PC-9 (cell line): ENCODE measurements around the gene TLK2.
"Not testable (repeated sequence)": the region's sequence is repeated elsewhere in the genome, so short reads cannot be mapped to it uniquely, and the experiment has no call there.

Experiments
- EZH2 ChIP-seq: fragments of 200-600 bp; sonication (generic); IDR thresholded peaks from 2 replicates; pipeline ENCODE4 v1.8.0; 2017; ENCODE audit warnings: antibody characterized with exemption, low read depth
- TF ChIP-seq, protein P1 (sequence below): fragments of 200-600 bp; sonication (generic); conservative IDR thresholded peaks from 2 replicates; pipeline ENCODE4 v1.6.1; 2017; ENCODE audit warnings: mixed run types, antibody characterized with exemption, mild to moderate bottlenecking, moderate library complexity

DNA sequence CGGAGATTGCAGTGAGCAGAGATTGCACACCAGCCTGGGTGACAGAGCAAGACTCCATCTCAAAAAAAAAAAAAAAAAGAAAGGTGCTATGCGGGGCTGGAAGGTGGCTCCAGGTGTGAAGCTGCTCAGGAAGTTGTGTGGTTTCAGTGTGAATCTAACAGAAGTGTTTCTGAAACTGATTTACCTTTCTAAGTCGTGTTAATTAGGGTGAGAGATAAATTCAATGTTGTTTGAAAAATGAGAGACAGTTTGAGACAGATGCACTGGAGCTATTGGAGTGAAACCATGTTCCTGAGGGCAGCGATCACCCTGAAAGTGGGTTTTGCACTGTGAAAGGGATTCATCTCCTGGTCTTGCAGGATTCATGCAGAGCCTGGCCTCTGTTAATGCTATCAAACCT is 25.0 kb upstream of the TLK2 start:
- TF ChIP-seq, protein P1, sequence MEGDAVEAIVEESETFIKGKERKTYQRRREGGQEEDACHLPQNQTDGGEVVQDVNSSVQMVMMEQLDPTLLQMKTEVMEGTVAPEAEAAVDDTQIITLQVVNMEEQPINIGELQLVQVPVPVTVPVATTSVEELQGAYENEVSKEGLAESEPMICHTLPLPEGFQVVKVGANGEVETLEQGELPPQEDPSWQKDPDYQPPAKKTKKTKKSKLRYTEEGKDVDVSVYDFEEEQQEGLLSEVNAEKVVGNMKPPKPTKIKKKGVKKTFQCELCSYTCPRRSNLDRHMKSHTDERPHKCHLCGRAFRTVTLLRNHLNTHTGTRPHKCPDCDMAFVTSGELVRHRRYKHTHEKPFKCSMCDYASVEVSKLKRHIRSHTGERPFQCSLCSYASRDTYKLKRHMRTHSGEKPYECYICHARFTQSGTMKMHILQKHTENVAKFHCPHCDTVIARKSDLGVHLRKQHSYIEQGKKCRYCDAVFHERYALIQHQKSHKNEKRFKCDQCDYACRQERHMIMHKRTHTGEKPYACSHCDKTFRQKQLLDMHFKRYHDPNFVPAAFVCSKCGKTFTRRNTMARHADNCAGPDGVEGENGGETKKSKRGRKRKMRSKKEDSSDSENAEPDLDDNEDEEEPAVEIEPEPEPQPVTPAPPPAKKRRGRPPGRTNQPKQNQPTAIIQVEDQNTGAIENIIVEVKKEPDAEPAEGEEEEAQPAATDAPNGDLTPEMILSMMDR, result not testable (repeated sequence)
- TF ChIP-seq EZH2, result not testable (repeated sequence)
